Measurements from ENCODE around the gene LIFR.

GRCh38 chr5:38554403-38554802, 2.0 kb downstream of the LIFR start:
- TF ChIP-seq CTCF (conservative IDR thresholded peaks at IDR 0.05) (no peak), EZH2 (IDR thresholded peaks at IDR 0.05; ENCODE audit: low read depth) (no peak)

All from PC-9 (cell line).